ENCODE data around the gene FRMPD4. TPM values are rescaled to one million over a fixed set of nuclear protein-coding genes. Genes with fewer than 3 reads are reported as not detected.

FRMPD4 gene
- total and polyA plus RNA-seq, 2 experiments from 2014 or later = 0.19 to 0.80 TPM

- TF ChIP-seq JUNB (IDR thresholded peaks at IDR 0.05; ENCODE audit: unreplicated experiment) (no peak), REST (IDR thresholded peaks at IDR 0.05; ENCODE audit: unreplicated experiment) (no peak), CREB1 (CRISPR knock-in tag; IDR thresholded peaks at IDR 0.05; ENCODE audit: low read depth) (no peak), ETS1 (IDR thresholded peaks at IDR 0.05) (no peak), EZH2phosphoT487 (IDR thresholded peaks at IDR 0.05; ENCODE audit: unreplicated experiment) (no peak)
- Mint-ChIP-seq H3K27ac (no peak overlapping the region), H3K4me1 (peaks cover 5% of the 10 kb centered on the region), H3K4me3 (no peak overlapping the region), H3K36me3 (ENCODE audit: low read depth) (no peaks in the 10 kb centered on the region), H3K9me3 (no peaks in the 10 kb centered on the region), H3K27me3 (ENCODE audit: insufficient read depth, low read depth, poor library complexity) (peaks cover 4% of the 10 kb centered on the region)
- Histone ChIP-seq H3K4me2 (no peak overlapping the region), H3K27me3 (ENCODE audit: insufficient read depth) (no peaks in the 10 kb centered on the region), H3F3A (replicated peaks; ENCODE audit: low read depth) (no peaks in the 10 kb centered on the region), H2AFZ (no peak overlapping the region), H3K79me2 (replicated peaks; ENCODE audit: insufficient read depth) (no peaks in the 10 kb centered on the region), H3K9me2 (ENCODE audit: insufficient read depth) (no peaks in the 10 kb centered on the region), H3K4me3 (no peak overlapping the region), H3K4me1 (ENCODE audit: insufficient read depth) (no peaks in the 10 kb centered on the region), H3K36me3 (ENCODE audit: insufficient read depth) (no peaks in the 10 kb centered on the region), H3K27ac (ENCODE audit: low read depth) (no peak overlapping the region), H4K20me1 (replicated peaks; ENCODE audit: insufficient read depth) (no peaks in the 10 kb centered on the region)
- no peak for DNase-seq (ENCODE audit: low spot score)
- no peak for ATAC-seq
These were observed 206.7 kb downstream of the FRMPD4 start for GRCh38 chrX:12344954-12345353.

- no peaks in the 10 kb centered on the region for H3K36me3 Mint-ChIP-seq (ENCODE audit: low read depth)
- DNase-seq (ENCODE audit: low spot score) = peak; percentile 45
- no peaks in the 10 kb centered on the region for H3K9me3 Mint-ChIP-seq
- TF ChIP-seq ZNF331 (CRISPR knock-in tag; IDR thresholded peaks at IDR 0.05; ENCODE audit: low read depth) = no peak
- peak; percentile 35 to 51 for TF ChIP-seq CTCF (conservative IDR thresholded peaks at IDR 0.05; ENCODE audit: low read depth in 2 of 2)
- Histone ChIP-seq H3K79me2 (replicated peaks; ENCODE audit: insufficient read depth) (no peaks in the 10 kb centered on the region), H4K20me1 (replicated peaks; ENCODE audit: insufficient read depth) (no peaks in the 10 kb centered on the region), H3K4me1 (ENCODE audit: insufficient read depth) (no peaks in the 10 kb centered on the region), H3K27me3 (ENCODE audit: insufficient read depth) (no peaks in the 10 kb centered on the region), H3F3A (replicated peaks; ENCODE audit: low read depth) (no peaks in the 10 kb centered on the region), H2AFZ (no peak overlapping the region), H3K27ac (ENCODE audit: low read depth) (no peak overlapping the region), H3K36me3 (ENCODE audit: insufficient read depth) (no peaks in the 10 kb centered on the region), H3K4me3 (no peak overlapping the region), H3K9me2 (ENCODE audit: insufficient read depth) (no peaks in the 10 kb centered on the region), H3K4me2 (no peak overlapping the region)
- peak; percentile 65 for ATAC-seq
- no peak overlapping the region for H3K27ac Mint-ChIP-seq
- H3K4me1 Mint-ChIP-seq = peaks cover 2% of the 10 kb centered on the region
- no peak overlapping the region for H3K4me3 Mint-ChIP-seq
- peaks cover 4% of the 10 kb centered on the region for H3K27me3 Mint-ChIP-seq (ENCODE audit: insufficient read depth, low read depth, poor library complexity)
These were observed 210.9 kb downstream of the FRMPD4 start for GRCh38 chrX:12349201-12349600.

Data from GM23338 (cell line).